Measurements from ENCODE around the gene SLC5A10.

Gene SLC5A10

GRCh38 chr17:18986541-18987229, 34.7 kb downstream of the SLC5A10 start:
- H3K27ac ChIP-seq, result no peak overlapping the region
- TF ChIP-seq ZFX (IDR thresholded peaks at IDR 0.05; ENCODE audit: borderline replicate concordance) (no peak), CTCF (IDR thresholded peaks at IDR 0.05) (no peak)

- no peak overlapping the region for H3K27ac ChIP-seq
- TF ChIP-seq ZFX (IDR thresholded peaks at IDR 0.05; ENCODE audit: borderline replicate concordance), result no peak
- TF ChIP-seq CTCF (IDR thresholded peaks at IDR 0.05), result no peak
Observed at GRCh38 chr17:18987230-18987610, 35.3 kb downstream of the SLC5A10 start.

GRCh38 chr17:18987862-18988545, 36.0 kb downstream of the SLC5A10 start:
- no peak for TF ChIP-seq CTCF (IDR thresholded peaks at IDR 0.05)
- TF ChIP-seq ZFX (IDR thresholded peaks at IDR 0.05; ENCODE audit: borderline replicate concordance), result no peak
- no peak overlapping the region for H3K27ac ChIP-seq

- H3K27ac ChIP-seq, result no peak overlapping the region
- no peak for TF ChIP-seq ZFX (IDR thresholded peaks at IDR 0.05; ENCODE audit: borderline replicate concordance)
- no peak for TF ChIP-seq CTCF (IDR thresholded peaks at IDR 0.05)
Observed at GRCh38 chr17:18988546-18989173, 36.7 kb downstream of the SLC5A10 start.

- no peak overlapping the region for H3K27ac ChIP-seq
- no peak for TF ChIP-seq CTCF (IDR thresholded peaks at IDR 0.05)
- TF ChIP-seq ZFX (IDR thresholded peaks at IDR 0.05; ENCODE audit: borderline replicate concordance), result no peak
Observed at GRCh38 chr17:18990331-18990730, 38.4 kb downstream of the SLC5A10 start.

GRCh38 chr17:18991531-18992315, 39.8 kb downstream of the SLC5A10 start:
- TF ChIP-seq CTCF (IDR thresholded peaks at IDR 0.05) (no peak), ZFX (IDR thresholded peaks at IDR 0.05; ENCODE audit: borderline replicate concordance) (no peak)
- no peak overlapping the region for H3K27ac ChIP-seq
